Measurements from ENCODE around the gene RAPSN.

DNA sequence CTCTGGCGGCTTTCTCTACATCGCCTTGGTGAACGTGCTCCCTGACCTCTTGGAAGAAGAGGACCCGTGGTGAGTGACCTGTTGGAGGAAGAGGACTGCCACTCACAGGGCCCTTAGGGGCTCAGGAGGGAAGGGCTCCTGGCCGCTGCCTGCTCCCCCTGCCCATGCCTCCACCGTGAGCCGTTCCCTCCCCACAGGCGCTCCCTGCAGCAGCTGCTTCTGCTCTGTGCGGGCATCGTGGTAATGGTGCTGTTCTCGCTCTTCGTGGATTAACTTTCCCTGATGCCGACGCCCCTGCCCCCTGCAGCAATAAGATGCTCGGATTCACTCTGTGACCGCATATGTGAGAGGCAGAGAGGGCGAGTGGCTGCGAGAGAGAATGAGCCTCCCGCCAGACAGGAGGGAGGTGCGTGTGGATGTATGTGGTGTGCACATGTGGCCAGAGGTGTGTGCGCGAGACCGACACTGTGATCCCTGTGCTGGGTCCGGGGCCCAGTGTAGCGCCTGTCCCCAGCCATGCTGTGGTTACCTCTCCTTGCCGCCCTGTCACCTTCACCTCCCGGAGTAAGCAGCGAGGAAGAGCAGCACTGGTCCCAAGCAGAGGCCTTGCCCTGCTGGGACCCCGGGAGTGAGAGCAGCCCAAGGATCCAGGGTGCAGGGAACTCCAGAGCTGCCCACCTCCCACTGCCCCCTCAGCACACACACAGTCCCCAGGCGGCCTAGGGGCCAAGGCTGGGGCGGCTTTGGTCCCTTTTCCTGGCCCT lies 33.7 kb downstream of the RAPSN start:
- TF ChIP-seq EZH2 (IDR thresholded peaks at IDR 0.05) (no peak), POLR2AphosphoS5 (IDR thresholded peaks at IDR 0.05; ENCODE audit: borderline replicate concordance, low read depth, low read length) (no peak), FOXP2 (optimal IDR thresholded peaks at IDR 0.05; ENCODE audit: control extremely low read depth, extremely low read length, insufficient read depth) (no peak)
